SKM-1 treated with dmso at 0.1 percent for 144 hours (cell line): Measurements from ENCODE around the gene SYT1.
"Not testable (repeated sequence)": the region's sequence is repeated elsewhere in the genome, so short reads cannot be mapped to it uniquely, and the experiment has no call there.

Source experiments
- DNase-seq: peaks from one replicate; lab custom pipeline; 2025; ENCODE audit not compliant: unreplicated experiment; lab: John Stamatoyannopoulos, UW

SYT1 gene

DNA sequence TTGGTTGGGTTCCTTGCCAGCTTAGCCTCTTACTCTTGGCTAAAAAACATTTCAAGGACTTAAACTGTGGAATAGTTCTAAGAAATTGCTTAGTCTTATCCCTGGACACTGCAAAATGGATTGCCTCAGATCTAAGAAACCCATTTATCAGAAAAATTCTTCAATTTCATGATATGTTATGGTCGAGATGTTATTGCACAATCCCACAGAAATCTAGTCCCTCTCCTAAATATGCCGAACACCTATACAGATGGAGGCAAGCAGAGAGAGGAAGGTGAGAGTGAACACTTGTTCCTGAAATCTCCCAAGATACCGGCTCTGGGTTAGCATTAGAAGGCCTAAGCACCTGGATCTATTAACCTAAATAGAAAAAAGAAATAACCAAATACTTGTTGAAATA is 559.0 kb downstream of the SYT1 start:
- DNase-seq: no peak

DNA sequence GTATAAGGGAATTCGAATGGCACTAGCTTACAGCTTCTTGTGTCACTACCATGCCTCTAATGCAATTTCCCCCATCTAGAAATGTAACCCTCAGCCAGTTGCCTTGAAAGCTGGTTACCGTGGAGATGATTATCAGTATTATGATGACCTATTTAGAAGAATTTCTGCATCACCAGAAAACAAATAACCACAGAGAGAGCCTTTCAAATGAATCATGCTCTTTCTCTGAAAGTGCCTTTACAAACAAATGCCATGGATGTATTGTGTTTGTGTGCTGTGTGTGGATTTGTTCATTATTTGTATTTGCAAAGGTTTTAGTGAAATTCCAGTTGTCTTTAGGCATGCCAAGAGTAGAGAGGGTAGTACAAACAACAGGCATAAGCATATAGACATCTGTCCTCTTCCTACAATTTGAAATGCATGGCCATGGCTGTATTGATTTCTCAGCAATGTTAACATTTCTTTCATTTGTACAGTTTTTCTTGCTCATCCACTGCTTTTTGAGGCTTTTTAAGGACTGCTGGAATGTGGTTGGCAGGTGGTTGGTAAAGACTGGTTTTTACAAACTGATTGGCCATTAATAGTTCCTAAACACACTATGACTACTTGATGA is 559.6 kb downstream of the SYT1 start:
- no peak for DNase-seq

DNA sequence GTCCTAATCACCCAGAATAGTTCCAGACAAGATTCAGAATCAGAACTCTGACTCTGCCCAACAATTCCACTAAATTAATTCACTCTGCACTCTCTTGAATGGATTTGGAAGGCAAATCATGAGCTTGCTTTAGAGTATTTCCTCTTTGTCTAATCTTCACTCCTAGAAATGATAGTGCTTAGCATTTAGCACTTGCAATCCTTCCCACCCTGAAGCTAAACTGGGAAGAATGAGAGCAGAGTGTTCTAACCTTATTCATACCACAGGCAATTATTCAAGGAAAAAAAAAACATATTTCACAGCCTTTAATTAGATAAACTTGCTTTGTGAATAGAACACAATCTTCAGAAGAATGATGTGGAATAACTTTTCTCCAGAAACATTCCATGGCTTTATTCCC is 561.5 kb downstream of the SYT1 start:
- no peak for DNase-seq

DNA sequence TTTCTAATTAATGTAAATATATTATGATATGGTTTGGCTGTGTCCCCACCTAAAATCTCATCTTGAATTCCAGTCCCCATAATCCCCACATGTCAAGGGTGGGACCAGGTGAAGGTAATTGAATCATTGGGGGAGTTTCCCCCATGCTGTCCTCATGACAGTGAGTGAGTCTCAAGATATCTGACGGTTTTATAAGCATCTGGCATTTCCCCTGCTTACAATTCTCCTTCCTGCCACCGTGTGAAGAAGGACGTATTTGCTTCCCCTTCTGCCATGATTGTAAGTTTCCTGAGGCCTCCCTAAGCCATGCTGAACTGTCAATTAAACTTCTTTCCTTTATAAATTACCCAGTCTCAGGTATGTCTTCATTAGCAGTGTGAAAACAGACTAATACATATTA is 562.2 kb downstream of the SYT1 start:
- DNase-seq: not testable (repeated sequence)

DNA sequence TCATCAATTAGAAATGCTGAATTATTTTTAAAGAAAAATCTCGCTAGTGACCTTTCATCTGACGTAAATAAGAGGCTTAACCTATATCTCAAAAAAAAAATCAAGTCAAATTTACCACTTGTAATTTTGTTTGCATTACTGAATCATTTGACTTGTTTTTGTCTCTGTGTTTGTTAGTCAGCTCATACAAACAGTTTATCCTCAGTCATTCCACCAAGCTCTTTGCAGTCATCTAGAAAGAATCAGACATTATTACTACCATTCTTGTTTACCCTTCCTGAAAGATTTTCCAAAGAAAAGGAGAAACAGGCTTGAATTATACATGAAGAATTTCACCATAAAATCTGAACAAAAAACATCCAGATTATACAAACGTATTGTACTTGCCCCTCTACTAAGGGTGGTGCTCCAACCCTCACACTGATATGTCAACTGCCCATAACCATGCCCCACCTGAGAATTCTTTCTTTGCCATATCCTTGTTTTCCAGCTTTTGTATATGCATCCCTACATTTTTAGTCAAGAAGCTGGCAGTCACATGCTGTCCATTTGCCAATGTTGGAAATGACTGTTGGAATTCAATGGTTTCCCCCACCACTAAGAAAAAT is 569.0 kb downstream of the SYT1 start:
- DNase-seq: no peak

DNA sequence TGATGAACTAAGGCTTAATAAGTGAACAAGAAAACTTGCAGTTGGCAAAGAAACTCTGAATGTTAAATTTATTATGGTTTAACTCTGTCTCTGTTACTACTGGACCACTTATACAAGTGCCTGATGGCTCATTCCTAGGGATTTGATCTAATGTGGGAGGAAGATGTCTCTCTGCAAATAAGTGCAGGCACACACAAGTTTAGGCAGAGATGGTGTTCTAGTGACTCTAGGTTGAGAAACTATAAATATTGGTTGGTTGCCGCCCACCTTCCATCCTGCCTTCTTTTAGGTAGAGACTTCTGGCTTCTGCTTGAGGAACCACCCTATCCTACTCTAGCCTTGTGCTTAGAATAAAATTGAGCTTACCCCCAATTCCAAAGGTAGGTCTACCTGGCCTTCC is 570.0 kb downstream of the SYT1 start:
- DNase-seq: no peak

DNA sequence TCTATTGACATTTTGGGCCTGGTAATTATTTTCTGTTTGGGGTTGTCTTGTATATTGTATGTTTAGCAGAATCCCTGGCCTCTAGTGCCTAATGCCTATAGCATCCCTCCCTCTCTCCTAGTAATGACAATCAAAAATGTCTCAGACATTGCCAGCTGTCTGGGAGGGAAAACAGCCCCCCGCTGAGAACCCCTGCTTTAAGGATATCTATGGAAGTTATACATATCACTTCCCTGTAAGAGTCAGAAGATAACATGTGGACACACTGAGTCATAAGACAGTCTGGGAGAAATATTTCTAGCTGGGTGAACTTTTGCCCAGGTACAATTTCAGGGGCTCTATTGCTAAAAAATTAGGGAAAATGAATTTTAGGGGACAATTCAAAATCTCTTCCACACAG is 571.2 kb downstream of the SYT1 start:
- no peak for DNase-seq

DNA sequence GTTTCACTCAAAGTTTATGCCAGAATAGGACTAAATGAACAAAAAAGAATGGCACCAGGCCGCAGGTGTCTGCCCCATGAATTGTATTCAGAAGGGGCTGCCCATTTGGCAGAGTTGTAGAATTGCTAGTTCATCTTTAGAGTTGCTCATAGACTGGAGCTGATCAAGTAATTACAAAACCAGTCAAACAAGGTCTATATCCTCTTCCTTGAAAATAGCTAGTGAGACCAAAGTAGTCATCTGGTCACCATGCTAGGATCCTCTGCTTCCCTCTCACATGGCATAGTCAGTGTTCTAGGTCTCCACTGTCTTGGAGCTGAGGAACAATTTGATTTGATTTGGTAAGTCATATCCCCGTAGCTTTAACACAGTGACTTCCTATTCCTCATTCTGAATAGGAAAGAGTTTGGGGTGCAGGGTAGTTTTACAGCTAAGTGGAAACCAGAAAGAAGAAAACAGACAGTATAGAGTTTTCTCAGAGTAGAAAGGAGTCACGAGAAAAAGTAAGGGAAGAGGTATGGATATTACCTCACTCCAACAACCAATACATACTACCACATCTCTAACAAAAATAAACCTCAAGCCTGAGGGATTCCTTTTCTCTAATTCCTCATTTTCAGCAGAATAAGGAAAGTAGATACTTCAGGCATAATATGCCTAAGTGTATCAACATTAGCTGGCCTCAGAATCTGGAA is 574.1 kb downstream of the SYT1 start:
- no peak for DNase-seq

DNA sequence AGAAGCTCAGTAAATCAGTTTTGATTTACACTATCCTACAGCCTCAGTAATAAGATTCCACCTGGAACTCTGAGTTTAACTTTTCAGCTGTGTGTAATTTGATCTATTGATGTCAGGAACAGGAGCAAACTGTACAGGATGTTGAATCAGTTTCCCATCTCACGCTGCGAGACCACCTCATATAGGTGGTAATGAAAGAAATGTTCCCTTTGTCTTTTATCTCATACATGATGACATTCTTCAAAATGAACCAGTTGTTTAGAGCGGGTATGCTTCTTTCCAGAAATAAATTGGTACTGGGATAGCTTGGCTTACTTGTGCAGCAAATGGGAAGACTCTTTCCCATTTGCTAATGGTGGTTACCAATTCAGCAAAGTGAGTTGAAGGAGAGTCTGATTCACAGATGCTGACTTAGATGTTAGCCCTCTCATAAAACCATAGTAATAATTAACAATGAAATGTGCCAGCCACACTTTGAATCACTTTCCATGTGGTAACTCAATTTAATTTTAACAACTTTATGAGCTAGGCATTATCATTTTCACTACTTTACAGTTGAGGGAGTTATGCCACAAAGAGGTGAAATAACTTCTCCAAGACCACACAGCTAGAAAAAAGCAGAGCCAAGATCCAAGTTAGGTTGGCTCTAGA is 574.7 kb downstream of the SYT1 start:
- no peak for DNase-seq

DNA sequence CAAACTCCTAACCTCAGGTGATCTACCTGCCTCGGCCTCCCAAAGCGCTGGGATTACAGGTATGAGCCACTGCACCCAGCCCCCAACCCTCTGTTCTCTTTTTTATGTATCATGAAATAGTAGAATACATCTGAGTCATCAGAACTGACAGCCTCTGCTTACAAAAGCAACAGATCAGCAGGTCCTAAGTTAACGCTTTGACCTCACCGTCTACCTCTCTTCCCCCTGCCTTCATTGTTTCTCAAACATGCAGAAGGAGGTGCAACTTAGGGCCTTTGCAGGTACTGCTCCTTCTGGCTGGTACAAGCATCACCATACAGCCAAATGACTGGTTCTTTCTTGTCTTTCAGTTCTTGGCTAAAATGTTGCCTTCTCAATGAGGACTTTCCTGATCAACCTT is 577.0 kb downstream of the SYT1 start:
- DNase-seq: no peak

DNA sequence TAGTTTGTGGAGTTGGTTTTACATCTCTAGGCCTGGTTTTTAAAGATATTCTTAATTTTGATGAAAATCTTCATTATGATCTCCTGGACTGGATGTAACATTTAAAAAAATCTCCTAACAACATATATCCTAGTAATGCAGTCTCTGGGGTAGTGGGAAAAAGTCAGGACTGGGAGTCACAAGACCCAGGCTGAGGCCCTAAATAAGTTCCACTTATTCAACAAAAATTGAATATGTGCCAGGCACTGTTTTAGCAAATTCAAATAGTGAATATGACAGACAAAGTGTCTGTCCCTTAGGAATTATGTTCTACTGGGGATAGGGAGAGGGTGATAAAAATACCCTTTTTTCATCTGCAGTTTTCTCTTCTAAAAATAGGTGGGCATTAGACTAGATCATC is 577.8 kb downstream of the SYT1 start:
- no peak for DNase-seq

DNA sequence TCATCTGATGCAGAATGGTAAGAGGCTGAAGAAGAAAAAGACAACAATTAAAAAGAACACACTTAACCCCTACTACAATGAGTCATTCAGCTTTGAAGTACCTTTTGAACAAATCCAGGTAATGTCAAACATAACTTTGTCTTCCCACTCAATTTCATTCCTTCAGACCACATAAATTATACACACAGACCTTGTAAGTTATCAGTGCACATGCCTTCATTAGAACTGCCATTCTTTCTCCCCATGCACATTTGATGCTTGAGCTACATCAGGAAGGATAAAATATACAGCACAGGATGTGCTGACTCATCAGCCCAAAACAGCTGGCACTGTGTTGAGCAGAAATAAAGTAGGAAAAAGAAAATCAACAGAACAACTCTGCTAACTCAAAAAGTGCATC is 579.5 kb downstream of the SYT1 start:
- no peak for DNase-seq

DNA sequence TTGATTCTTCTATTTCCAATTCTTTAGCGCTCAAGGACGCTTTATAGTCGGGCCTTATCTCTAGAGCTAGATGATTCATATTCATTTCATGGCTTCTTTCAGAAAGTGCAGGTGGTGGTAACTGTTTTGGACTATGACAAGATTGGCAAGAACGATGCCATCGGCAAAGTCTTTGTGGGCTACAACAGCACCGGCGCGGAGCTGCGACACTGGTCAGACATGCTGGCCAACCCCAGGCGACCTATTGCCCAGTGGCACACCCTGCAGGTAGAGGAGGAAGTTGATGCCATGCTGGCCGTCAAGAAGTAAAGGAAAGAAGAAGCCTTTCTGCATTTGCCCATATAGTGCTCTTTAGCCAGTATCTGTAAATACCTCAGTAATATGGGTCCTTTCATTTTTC is 584.2 kb downstream of the SYT1 start:
- DNase-seq: no peak

DNA sequence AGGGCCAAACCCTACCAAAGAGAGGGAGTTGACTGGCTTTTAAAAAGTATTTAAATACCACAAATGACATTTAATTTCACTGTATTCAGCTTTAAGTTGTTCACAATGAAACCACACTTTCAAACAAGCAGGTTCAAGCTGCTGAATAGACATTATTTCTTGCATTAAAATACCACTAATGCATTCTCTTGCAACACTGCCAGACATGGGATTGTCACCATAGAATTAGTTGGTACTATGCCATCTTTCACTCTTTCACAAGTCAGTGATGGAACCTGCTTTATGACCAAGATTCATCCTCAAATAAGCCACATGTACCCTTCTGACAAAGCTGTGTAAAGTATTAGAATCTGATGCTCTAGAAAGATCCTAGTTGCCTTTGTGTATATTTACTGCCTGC is 586.8 kb downstream of the SYT1 start:
- no peak for DNase-seq

DNA sequence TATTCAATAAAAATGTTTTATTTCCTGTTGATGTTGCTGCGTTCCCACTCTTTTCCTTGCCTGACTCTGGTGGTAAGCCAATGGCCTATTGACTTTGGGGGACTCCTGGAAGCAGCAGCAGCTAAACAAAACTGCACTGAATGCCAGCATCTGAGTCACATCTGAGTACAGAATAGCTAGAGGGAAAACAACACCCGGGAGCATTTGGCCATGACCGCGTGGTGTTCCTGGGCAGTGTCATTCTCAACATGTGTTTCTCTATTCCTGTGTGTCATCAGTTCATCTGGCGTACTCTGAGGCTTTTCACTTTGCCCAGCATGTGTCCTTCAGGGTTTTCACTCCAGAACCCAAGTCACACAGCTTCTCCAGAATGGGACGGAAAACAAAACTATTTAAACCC is 587.4 kb downstream of the SYT1 start:
- no peak for DNase-seq

DNA sequence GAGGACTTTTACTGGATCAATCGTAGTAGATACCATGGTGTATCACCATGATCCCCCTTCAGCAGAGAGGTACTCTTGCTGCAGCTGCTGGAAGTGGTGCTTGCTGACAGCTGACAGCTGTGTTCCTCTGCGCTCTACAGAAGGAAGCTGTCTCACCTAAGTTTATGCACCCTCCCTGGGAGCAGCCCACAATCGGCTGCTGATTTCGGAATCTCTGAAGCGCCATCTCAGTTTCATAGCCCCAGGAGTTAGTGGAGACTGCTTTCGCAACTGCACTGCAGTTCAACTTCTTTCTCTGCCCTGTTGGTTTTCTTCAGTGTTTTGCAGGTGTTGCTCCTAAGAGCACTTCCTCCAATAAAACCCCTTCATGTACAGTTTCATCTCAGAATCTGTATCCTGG is 588.3 kb downstream of the SYT1 start:
- peak; percentile 29 for DNase-seq

DNA sequence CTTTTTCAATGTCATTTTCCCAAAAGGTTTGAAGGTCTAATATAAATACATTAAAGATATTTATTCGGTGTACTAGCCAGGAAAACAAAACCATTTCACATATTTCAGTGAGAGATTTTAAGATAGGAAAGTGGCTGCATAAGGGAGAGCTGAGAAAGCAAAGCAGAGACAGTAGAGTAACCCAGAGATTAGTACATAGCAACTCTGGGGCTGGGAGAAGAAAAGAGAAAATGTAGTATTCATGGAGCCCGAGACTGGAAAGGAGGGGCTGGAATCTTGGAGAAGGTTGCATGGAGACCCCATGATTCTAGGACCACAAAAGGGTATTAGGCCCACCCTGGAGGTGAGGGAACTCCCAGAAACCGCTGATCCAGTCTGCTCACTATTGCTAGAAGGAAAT is 589.2 kb downstream of the SYT1 start:
- DNase-seq: no peak

DNA sequence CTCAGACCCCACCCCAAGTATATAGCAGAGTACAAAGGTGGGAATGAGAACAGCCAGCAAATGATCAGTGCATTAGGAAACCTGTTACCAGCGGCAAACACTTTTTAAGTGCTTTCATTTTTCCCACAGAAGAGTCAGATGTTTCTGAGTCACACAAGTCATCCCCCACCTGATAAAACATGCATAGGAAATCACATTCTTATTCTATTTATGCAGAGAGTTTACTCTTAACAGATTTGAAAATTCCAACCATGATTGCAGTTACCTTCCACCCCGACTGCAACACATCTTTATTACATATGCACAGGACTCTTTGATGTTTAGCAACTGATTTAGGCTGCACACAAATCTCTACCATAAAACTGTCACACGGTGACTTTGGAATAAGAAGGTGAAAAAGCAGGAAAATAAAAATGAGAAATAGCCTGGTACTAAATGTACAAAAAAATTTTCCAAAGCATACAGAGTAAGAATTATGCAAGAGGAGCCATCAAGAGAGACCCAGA is 589.8 kb downstream of the SYT1 start:
- DNase-seq: no peak

DNA sequence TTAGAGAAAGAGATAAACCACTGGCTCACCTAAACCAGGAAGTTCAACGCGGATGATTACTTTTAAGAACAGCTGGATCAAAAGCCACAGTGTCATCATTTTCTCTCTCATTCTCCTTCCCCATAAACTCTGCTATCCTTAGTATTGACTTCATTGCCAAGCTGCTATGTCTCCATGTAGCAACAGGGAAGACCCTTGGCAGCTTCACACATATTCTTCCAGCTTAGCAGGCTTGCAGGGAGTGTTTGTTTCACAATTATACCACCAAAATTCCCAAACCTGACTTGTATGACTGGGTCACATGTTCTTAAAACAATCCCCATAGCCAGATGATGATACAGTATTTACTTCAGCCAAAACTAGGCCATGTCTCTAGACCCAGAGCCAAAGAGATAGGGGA is 590.7 kb downstream of the SYT1 start:
- DNase-seq: no peak

DNA sequence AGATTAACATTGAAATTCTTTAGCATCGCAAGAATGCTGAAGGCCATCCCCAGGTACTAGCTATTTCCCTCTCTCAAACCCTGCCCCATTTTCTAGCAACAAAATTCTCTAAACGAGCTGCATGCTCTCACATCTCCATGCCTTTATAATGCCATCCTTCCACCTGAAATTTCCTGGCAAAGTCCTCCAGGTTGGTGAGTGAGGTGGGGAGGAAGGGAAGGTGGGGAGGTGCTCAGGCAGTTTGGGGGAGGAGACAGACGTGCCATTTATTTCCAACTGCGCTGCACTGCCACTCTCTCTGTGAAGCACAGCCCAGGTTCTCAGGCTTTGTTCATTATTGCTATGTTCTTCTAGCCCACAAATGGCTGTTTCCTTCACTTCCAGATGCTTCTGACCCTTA is 617.7 kb downstream of the SYT1 start:
- no peak for DNase-seq

DNA sequence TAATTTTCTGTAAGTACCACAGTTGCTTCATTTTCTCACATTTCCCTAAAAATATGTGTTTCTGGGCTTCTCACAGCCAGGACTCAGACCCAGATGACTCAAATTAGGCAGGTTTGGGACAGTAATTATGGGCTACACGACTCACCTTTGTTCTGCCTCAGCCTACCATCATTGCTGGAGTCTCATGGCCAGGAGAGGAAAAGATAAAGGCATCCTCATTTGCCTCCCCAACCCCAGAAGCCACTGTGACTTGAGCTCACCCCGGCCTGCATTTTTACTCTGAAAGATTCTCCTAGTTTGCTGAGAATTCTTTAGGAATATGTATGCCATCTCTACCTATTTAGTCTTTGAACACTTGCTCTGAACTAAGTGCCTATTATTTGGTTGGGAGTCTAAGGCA is 618.3 kb downstream of the SYT1 start:
- no peak for DNase-seq

DNA sequence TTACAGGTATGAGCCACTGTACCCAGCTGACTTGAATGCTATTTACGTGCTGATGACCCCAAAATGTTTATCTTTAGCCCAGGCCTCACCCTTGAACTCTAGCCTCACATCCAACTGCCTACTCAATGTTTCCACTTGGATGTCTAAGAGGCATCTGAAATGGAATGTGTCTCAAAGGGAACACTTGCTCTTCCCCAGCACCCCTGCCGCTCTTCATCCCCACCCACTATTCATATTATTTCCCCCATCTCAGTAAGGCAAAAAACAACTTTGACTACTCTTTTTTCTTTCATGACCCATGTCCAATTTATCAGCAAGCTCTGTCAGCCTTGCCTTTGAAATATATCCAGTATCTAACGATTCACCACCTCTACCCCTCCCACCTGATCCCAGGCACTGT is 621.6 kb downstream of the SYT1 start:
- no peak for DNase-seq
